H1 (cell line): ENCODE data around the gene CDH12. TPM values are rescaled to one million over a fixed set of nuclear protein-coding genes. Genes with fewer than 3 reads are reported as not detected.

Experiments used
- CTCF ChIA-PET: fragments of 300-600 bp; sonication (Branson Sonifier 250); formaldehyde crosslinking; loops from one replicate; lab custom pipeline; 2021; ENCODE audit not compliant: partially characterized antibody; lab: Charles Lee
- POLR2A ChIA-PET: fragments of 300-600 bp; sonication (Branson Sonifier 250); formaldehyde crosslinking; loops from one replicate; lab custom pipeline; 2021; ENCODE audit warnings: inconsistent platforms; ENCODE audit not compliant: partially characterized antibody; lab: Charles Lee
- DNase-seq, 2 experiments: peaks; one replicate each; pipeline versions ENCODE4 v3.0.0 to v3.0.0-alpha.2; 2010 to 2022; ENCODE audit warnings: low spot score in 2 of 2, low read depth in 1 of 2, mixed read lengths in 1 of 2
- FAIRE-seq: peaks from 2 replicates; lab custom pipeline; 2011; peaks lifted over from hg19 to GRCh38; lab: Jason Lieb, UNC
- H2AFZ ChIP-seq: 2 replicates; pipeline ENCODE4 v1.8.1; 2012; ENCODE audit warnings: low read length, inconsistent platforms
- H2AK5ac ChIP-seq: 2 replicates; pipeline ENCODE4 v1.6.1; 2013; ENCODE audit warnings: low read depth, low read length
- H2BK120ac ChIP-seq: replicated peaks from 2 replicates; pipeline ENCODE3; 2013; ENCODE audit warnings: low read depth, low read length, inconsistent platforms
- H2BK12ac ChIP-seq: 2 replicates; pipeline ENCODE4 v1.6.1; 2013; ENCODE audit warnings: low read depth, low read length
- H2BK15ac ChIP-seq: 2 replicates; pipeline ENCODE4 v1.6.1; 2013; ENCODE audit warnings: low read length
- H2BK20ac ChIP-seq: 2 replicates; pipeline ENCODE4 v1.6.1; 2013; ENCODE audit warnings: low read length
- H2BK5ac ChIP-seq: 2 replicates; pipeline ENCODE4 v1.6.1; 2013; ENCODE audit warnings: low read depth, low read length
- H3K14ac ChIP-seq: 2 replicates; pipeline ENCODE4 v1.6.1; 2013; ENCODE audit warnings: inconsistent platforms; ENCODE audit not compliant: insufficient read length
- H3K18ac ChIP-seq: 2 replicates; pipeline ENCODE4 v1.6.1; 2013; ENCODE audit warnings: low read length; ENCODE audit errors: extremely low read depth
- H3K23ac ChIP-seq: 2 replicates; pipeline ENCODE4 v1.6.1; 2013; ENCODE audit warnings: inconsistent platforms; ENCODE audit not compliant: insufficient read length
- H3K23me2 ChIP-seq: 2 replicates; pipeline ENCODE4 v1.6.1; 2013; ENCODE audit warnings: low read depth, low read length
- H3K27ac ChIP-seq: 2 replicates; pipeline ENCODE4 v1.6.1; 2011; ENCODE audit warnings: low read depth, low read length, inconsistent platforms
- H3K27me3 ChIP-seq, 4 experiments: replicated peaks in 1 of 4; 1 replicate in 1 of 4; 2 replicates in 3 of 4; pipeline versions ENCODE4 v1.6.1 to v1.8.1; 2011 to 2013; ENCODE audit warnings: low read length in 3 of 4, mild to moderate bottlenecking in 3 of 4, inconsistent platforms in 2 of 4, mixed read lengths in 2 of 4, moderate library complexity in 1 of 4; ENCODE audit not compliant: control insufficient read depth in 3 of 4, insufficient read depth in 3 of 4; ENCODE audit errors: extremely low read depth in 1 of 4
- H3K36me3 ChIP-seq, 4 experiments: 2 replicates each; pipeline versions ENCODE4 v1.6.1 to v1.8.1; 2011 to 2013; ENCODE audit warnings: mild to moderate bottlenecking in 4 of 4, low read length in 3 of 4, moderate library complexity in 2 of 4, control low read depth in 1 of 4, inconsistent platforms in 1 of 4; ENCODE audit not compliant: insufficient read depth in 4 of 4, control insufficient read depth in 2 of 4
- H3K4ac ChIP-seq: replicated peaks from 2 replicates; pipeline ENCODE3; 2013; ENCODE audit warnings: low read length, low read depth, mixed read lengths, inconsistent platforms; ENCODE audit not compliant: insufficient read length
- H3K4me1 ChIP-seq, 4 experiments: replicated peaks in 1 of 4; 1 replicate in 1 of 4; 2 replicates in 3 of 4; pipeline versions ENCODE4 v1.6.1 to v1.8.1; 2011 to 2013; ENCODE audit warnings: low read length in 3 of 4, inconsistent platforms in 2 of 4, mixed read lengths in 1 of 4; ENCODE audit not compliant: insufficient read depth in 4 of 4, control insufficient read depth in 3 of 4
- H3K4me2 ChIP-seq, 2 experiments: 2 replicates each; pipeline versions ENCODE4 v1.6.1 to v1.8.1; 2011 to 2013; ENCODE audit warnings: low read depth in 2 of 2, low read length in 2 of 2, control low read depth in 1 of 2, inconsistent platforms in 1 of 2, mild to moderate bottlenecking in 1 of 2; ENCODE audit not compliant: insufficient read depth in 1 of 2
- H3K4me3 ChIP-seq, 4 experiments: fragments of 200-600, 300-600 bp in 1 of 4; sonication (generic), shearing (Covaris generic), sonication (Bioruptor Twin) in 1 of 4; 2 replicates each; pipeline versions ENCODE4 v1.5.1 to v1.8.1; 2011 to 2016; ENCODE audit warnings: low read length in 4 of 4, low read depth in 3 of 4, control low read depth in 2 of 4, inconsistent platforms in 2 of 4, mild to moderate bottlenecking in 2 of 4, mixed read lengths in 1 of 4, moderate library complexity in 1 of 4; ENCODE audit not compliant: insufficient read depth in 2 of 4; ENCODE audit errors: extremely low read depth in 1 of 4
- H3K56ac ChIP-seq: replicated peaks from 2 replicates; pipeline ENCODE3; 2013; ENCODE audit warnings: low read depth, mild to moderate bottlenecking, mixed read lengths, low read length, inconsistent platforms; ENCODE audit not compliant: insufficient read length
- H3K79me1 ChIP-seq: 2 replicates; pipeline ENCODE4 v1.6.1; 2013; ENCODE audit warnings: low read depth, low read length, control low read depth
- H3K79me2 ChIP-seq, 2 experiments: 2 replicates each; pipeline versions ENCODE4 v1.6.1 to v1.8.1; 2012 to 2013; ENCODE audit warnings: low read length in 2 of 2, mild to moderate bottlenecking in 2 of 2, inconsistent platforms in 1 of 2; ENCODE audit not compliant: insufficient read depth in 2 of 2, control insufficient read depth in 1 of 2
- H3K9ac ChIP-seq, 4 experiments: replicated peaks in 1 of 4; 1 replicate in 1 of 4; 2 replicates in 3 of 4; pipeline versions ENCODE4 v1.6.1 to v1.8.1; 2011 to 2013; ENCODE audit warnings: low read depth in 3 of 4, low read length in 3 of 4, control low read depth in 2 of 4, mild to moderate bottlenecking in 2 of 4, moderate library complexity in 2 of 4, inconsistent platforms in 1 of 4; ENCODE audit errors: extremely low read depth in 1 of 4
- H3K9me3 ChIP-seq, 2 experiments: 2 replicates each; pipeline versions ENCODE4 v1.6.1 to v1.8.1; 2012 to 2013; ENCODE audit warnings: mild to moderate bottlenecking in 2 of 2, moderate library complexity in 2 of 2, control low read depth in 1 of 2, inconsistent platforms in 1 of 2, low read depth in 1 of 2, low read length in 1 of 2, mixed read lengths in 1 of 2; ENCODE audit not compliant: insufficient read depth in 2 of 2
- H4K20me1 ChIP-seq, 2 experiments: replicated peaks in 1 of 2; 2 replicates each; pipeline versions ENCODE3 to v1.8.1; 2011 to 2013; ENCODE audit warnings: inconsistent platforms in 2 of 2, low read length in 2 of 2, mild to moderate bottlenecking in 1 of 2; ENCODE audit not compliant: insufficient read depth in 2 of 2, control insufficient read depth in 1 of 2
- H4K5ac ChIP-seq: 2 replicates; pipeline ENCODE4 v1.6.1; 2013; ENCODE audit warnings: low read length, low read depth, mixed read lengths, inconsistent platforms; ENCODE audit not compliant: insufficient read length
- H4K8ac ChIP-seq: 2 replicates; pipeline ENCODE4 v1.8.0; 2013; ENCODE audit warnings: mild to moderate bottlenecking, moderate library complexity, low read length, inconsistent platforms; ENCODE audit not compliant: insufficient read depth; ENCODE audit errors: extremely low read depth
- H4K91ac ChIP-seq: replicated peaks from 2 replicates; pipeline ENCODE3; 2013; ENCODE audit warnings: low read length, mixed read lengths, inconsistent platforms; ENCODE audit not compliant: insufficient read length
- GTF2F1 ChIP-seq: IDR thresholded peaks from 2 replicates; pipeline ENCODE4 v1.6.1; 2012; ENCODE audit warnings: low read depth, low read length, improper control_type of control experiment, borderline replicate concordance
- HDAC6 ChIP-seq: IDR thresholded peaks from one replicate; pipeline ENCODE4 v1.7.1; 2012; ENCODE audit warnings: low read depth, mild to moderate bottlenecking, inconsistent platforms, low read length, moderate library complexity
- JUN ChIP-seq: IDR thresholded peaks from 2 replicates; pipeline ENCODE4 v1.6.1; 2011; ENCODE audit warnings: low read depth, mild to moderate bottlenecking, improper control_type of control experiment, low read length
- SP1 ChIP-seq: IDR thresholded peaks from 2 replicates; pipeline ENCODE4 v1.6.1; 2011; ENCODE audit warnings: low read depth, low read length
- YY1 ChIP-seq: IDR thresholded peaks from 2 replicates; pipeline ENCODE4 v1.6.1; 2011; ENCODE audit warnings: low read depth, mild to moderate bottlenecking, low read length
- WGBS, 2 experiments: shearing (Covaris generic) in 1 of 2; methylation state at CpG; one replicate each; pipeline versions ENCODE4 v1.1.6 to v1.1.7; 2013 to 2015; ENCODE audit warnings: low lambda C conversion rate in 2 of 2, mixed read lengths in 2 of 2, inconsistent platforms in 1 of 2, low coverage in 1 of 2, missing lambda C conversion rate in 1 of 2; ENCODE audit not compliant: insufficient replicate concordance in 2 of 2, insufficient coverage in 1 of 2, insufficient read length in 1 of 2; ENCODE audit errors: extremely low coverage in 1 of 2, missing lambda C conversion rate in 1 of 2; 5-methylcytosine and 5-hydroxymethylcytosine counted together
- polyA plus RNA-seq, 7 experiments: library from polyadenylated mRNA; depleted of rRNA in 3 of 7; stranded (reverse) in 5 of 7; unstranded in 2 of 7; fragments of >200 nt in 5 of 7; fragments of 200-250 nt in 2 of 7; gene quantifications; 1 replicate in 5 of 7; 2 replicates in 1 of 7; 4 replicates in 1 of 7; pipeline versions ENCODE4 v1.2.1 to v1.2.3, GENCODE V29; 2011 to 2013; ENCODE audit warnings: missing spikeins in 2 of 7, mixed read lengths in 2 of 7
- total RNA-seq: library from RNA; stranded (reverse); fragmentation: NEBNext Ultra II Directional; extraction: Animal tissue kit (Norgen Biotek cat#: 25700); gene quantifications from 2 replicates; pipeline ENCODE4 v1.2.1, GENCODE V29; 2021

Gene CDH12
- total and polyA plus RNA-seq, 2 of the 8 experiments (the other 6 are each of a cell fraction or from before 2014, with no cell fraction given), result 0.03 TPM; not detected in 1

- Histone ChIP-seq H4K20me1 (no peaks in the 10 kb centered on the region), H3K23ac (no peak overlapping the region), H2AK5ac (no peak overlapping the region), H2AFZ (no peak overlapping the region), H3K9me3 (no peaks in the 10 kb centered on the region), H2BK12ac (no peak overlapping the region), H4K8ac (no peak overlapping the region), H3K56ac (no peak overlapping the region), H2BK120ac (no peak overlapping the region), H2BK5ac (no peak overlapping the region), H3K4me3 (no peak overlapping the region), H3K4ac (no peak overlapping the region), H3K4me1 (no peaks in the 10 kb centered on the region), H3K79me1 (no peaks in the 10 kb centered on the region), H3K18ac (no peak overlapping the region), H3K4me2 (no peak overlapping the region), H3K27ac (no peak overlapping the region), H3K36me3 (no peaks in the 10 kb centered on the region; a peak in 1 of 8 replicates), H3K27me3 (no peaks in the 10 kb centered on the region), H3K23me2 (no peaks in the 10 kb centered on the region), H3K9ac (no peak overlapping the region), H3K14ac (no peak overlapping the region), H4K5ac (no peak overlapping the region), H3K79me2 (no peaks in the 10 kb centered on the region), H4K91ac (no peak overlapping the region), H2BK15ac (no peak overlapping the region), H2BK20ac (no peak overlapping the region)
- WGBS, 2 experiments, result 96% methylated on average over 2 of the region's 2 CpGs; no CpG with 5 or more reads in 1 of the 2 experiments
- POLR2A ChIA-PET, result no interaction called here
- CTCF ChIA-PET, result no interaction called here
- no peak for FAIRE-seq
- DNase-seq, result no peak
- TF ChIP-seq HDAC6 (no peak), YY1 (no peak), SP1 (no peak), GTF2F1 (no peak), JUN (no peak)
These were observed 358.0 kb downstream of the CDH12 start for GRCh38 chr5:22495016-22495720.
